ENCODE results near the gene RAP1GAP. TPM values are rescaled to one million over a fixed set of nuclear protein-coding genes. Genes with fewer than 3 reads are reported as not detected.

The RAP1GAP gene
- total RNA-seq, 2 experiments from 2014 or later, result 0.66 to 1.3 TPM

DNA sequence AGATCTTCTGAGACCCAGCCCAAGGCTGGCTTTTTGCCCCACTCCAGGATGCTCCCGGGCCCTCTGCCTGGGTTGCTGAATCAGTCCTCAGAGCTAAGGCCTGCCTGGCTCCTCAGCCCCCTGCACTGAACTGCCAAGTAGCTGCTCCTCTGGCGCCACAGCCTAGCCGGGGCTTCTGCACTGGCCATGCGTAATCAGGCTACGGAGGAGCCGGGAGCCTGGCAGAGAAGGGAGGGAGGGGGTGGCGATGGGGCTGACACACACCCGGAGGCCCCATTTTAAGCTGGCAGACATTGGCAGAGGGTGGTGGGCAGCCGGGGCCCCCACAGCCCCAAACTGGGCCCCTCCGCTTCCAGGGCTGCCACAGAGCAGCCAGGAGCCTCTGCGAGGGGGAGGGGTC lies 121.3 kb downstream of the RAP1GAP start:
- Mint-ChIP-seq H3K36me3 (no peaks in the 10 kb centered on the region), H3K27ac (no peak overlapping the region), H3K4me3 (no peak overlapping the region), H3K4me1 (peaks cover 1% of the 10 kb centered on the region), H3K9me3 (no peaks in the 10 kb centered on the region), H3K27me3 (peaks cover 9% of the 10 kb centered on the region)
- no peak for DNase-seq

Other genes with a start within 250 kb of the RAP1GAP start
- gene NBPF3, start 229.2 kb downstream of the RAP1GAP start, total RNA-seq, result 1 to 10 TPM; 3.9 to 4.2 TPM
- not detected for gene ALPL, start 159.9 kb downstream of the RAP1GAP start, total RNA-seq
- 10 to 100 TPM; 45.8 to 50.5 TPM for gene USP48, start 113.8 kb upstream of the RAP1GAP start, total RNA-seq
- under 1 TPM; 0.19 to 0.22 TPM for gene LDLRAD2, start 142.9 kb upstream of the RAP1GAP start, total RNA-seq